OCI-LY1 (cell line): ENCODE data around the gene COX6B2.

Experiments
- H2AFZ ChIP-seq: fragments of 200-600 bp; sonication (generic), shearing (Covaris generic); 2 replicates; pipeline ENCODE4 v1.6.0; 2014; ENCODE audit warnings: antibody characterized with exemption, mild to moderate bottlenecking, low read length
- H3F3A ChIP-seq: fragments of 200-600 bp; sonication (generic), shearing (Covaris generic); 2 replicates; pipeline ENCODE4 v1.6.0; 2014; ENCODE audit warnings: mild to moderate bottlenecking, antibody characterized with exemption, low read length, moderate library complexity; ENCODE audit not compliant: insufficient read depth
- H3K27ac ChIP-seq: fragments of 200-600 bp; sonication (generic); 2 replicates; pipeline ENCODE4 v1.5.1; 2014; ENCODE audit warnings: low read length, mixed run types, mild to moderate bottlenecking, low read depth; ENCODE audit not compliant: poor library complexity, severe bottlenecking
- H3K27me3 ChIP-seq: fragments of 200-600 bp; sonication (generic); 2 replicates; pipeline ENCODE4 v1.6.0; 2014; ENCODE audit warnings: antibody characterized with exemption, mild to moderate bottlenecking, low read length, moderate library complexity; ENCODE audit not compliant: insufficient read depth
- H3K36me3 ChIP-seq: fragments of 200-600 bp; sonication (generic); 2 replicates; pipeline ENCODE4 v1.6.1; 2014; ENCODE audit warnings: mild to moderate bottlenecking, antibody characterized with exemption, low read length, moderate library complexity, mixed read lengths; ENCODE audit not compliant: insufficient read depth
- H3K4me1 ChIP-seq: fragments of 200-600 bp; sonication (generic); 2 replicates; pipeline ENCODE4 v1.5.1; 2014; ENCODE audit warnings: mild to moderate bottlenecking, low read length, moderate library complexity; ENCODE audit not compliant: insufficient read depth, severe bottlenecking
- H3K4me2 ChIP-seq: fragments of 200-600 bp; sonication (generic), shearing (Covaris generic); 2 replicates; pipeline ENCODE4 v1.6.1; 2014; ENCODE audit warnings: low read length
- H3K4me3 ChIP-seq: fragments of 200-600 bp; sonication (generic); 2 replicates; pipeline ENCODE4 v1.5.1; 2014; ENCODE audit warnings: low read length, low read depth, mild to moderate bottlenecking, mixed read lengths; ENCODE audit not compliant: poor library complexity, severe bottlenecking
- H3K79me2 ChIP-seq: fragments of 200-600 bp; shearing (Covaris generic); 2 replicates; pipeline ENCODE4 v1.6.1; 2016; ENCODE audit warnings: mixed run types, low read length, mixed read lengths; ENCODE audit not compliant: insufficient read depth
- H3K9ac ChIP-seq: fragments of 200-600 bp; sonication (generic), shearing (Covaris generic); 2 replicates; pipeline ENCODE4 v1.6.1; 2014; ENCODE audit warnings: mild to moderate bottlenecking, low read length, mixed read lengths
- H3K9me2 ChIP-seq: fragments of 200-600 bp; sonication (generic), shearing (Covaris generic); 2 replicates; pipeline ENCODE4 v1.6.1; 2014; ENCODE audit warnings: low read depth, mild to moderate bottlenecking, low read length, mixed read lengths
- H3K9me3 ChIP-seq: fragments of 200-600 bp; shearing (Covaris generic); 2 replicates; pipeline ENCODE4 v1.6.1; 2014; ENCODE audit warnings: low read length, mixed read lengths
- H4K20me1 ChIP-seq: fragments of 200-600 bp; sonication (generic), shearing (Covaris generic); 2 replicates; pipeline ENCODE4 v1.6.0; 2016; ENCODE audit warnings: mild to moderate bottlenecking, low read length; ENCODE audit not compliant: insufficient read depth
- EZH2 ChIP-seq: fragments of 200-600 bp; sonication (generic), shearing (Covaris generic); IDR thresholded peaks from 2 replicates; pipeline ENCODE4 v1.8.0; 2017; ENCODE audit warnings: borderline replicate concordance, mixed run types, mild to moderate bottlenecking, antibody characterized with exemption, low read length, moderate library complexity, mixed read lengths
- TF ChIP-seq, protein P1 (sequence below): fragments of 200-600 bp; sonication (generic), shearing (Covaris generic); IDR thresholded peaks from 2 replicates; pipeline ENCODE4 v1.5.1; 2017; ENCODE audit warnings: mild to moderate bottlenecking, antibody characterized with exemption, low read length, moderate library complexity, mixed read lengths

Gene COX6B2

DNA sequence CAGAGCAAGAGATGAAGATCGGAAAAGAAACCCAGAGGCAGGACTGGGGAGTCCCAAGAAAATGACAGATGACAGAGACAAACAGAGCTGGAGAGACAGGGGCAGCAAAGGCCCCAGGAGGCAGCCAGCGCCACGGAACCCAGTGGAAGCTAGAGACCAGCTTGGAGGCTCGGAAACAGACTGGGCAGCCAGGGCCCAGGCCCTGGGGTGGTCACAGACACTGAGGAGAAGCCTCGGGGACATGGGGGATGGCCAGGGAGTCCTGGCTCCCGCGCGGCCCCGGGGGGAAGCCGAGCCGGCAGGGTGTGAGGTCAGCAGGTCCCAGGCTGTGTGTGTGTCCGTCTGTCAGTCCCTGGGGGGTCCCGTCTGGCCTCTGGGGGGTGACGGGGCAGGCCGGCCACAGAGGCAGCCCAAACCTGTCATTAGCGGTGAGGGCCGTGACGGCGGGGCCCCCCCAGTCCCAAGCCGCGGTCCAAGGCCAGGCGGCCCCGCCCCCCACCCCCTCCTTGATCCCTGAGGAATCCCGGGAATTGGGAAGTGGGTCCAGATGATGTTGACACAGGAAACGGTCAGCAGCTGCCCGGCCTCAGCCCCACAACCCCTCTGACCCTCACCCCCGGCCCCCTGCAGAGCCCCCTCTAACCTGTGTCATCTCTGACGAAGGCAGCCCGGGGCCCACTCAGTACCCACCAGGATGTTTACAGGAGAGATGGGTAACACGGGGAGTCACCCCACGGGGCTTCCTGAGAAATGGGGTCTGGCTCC lies 19.7 kb upstream of the COX6B2 start:
- Histone ChIP-seq H3K27me3 (peaks cover 18% of the 10 kb centered on the region; the same call in 1 of the 2 replicates), H3K4me2 (no peak overlapping the region), H3K9me3 (no peaks in the 10 kb centered on the region)

DNA sequence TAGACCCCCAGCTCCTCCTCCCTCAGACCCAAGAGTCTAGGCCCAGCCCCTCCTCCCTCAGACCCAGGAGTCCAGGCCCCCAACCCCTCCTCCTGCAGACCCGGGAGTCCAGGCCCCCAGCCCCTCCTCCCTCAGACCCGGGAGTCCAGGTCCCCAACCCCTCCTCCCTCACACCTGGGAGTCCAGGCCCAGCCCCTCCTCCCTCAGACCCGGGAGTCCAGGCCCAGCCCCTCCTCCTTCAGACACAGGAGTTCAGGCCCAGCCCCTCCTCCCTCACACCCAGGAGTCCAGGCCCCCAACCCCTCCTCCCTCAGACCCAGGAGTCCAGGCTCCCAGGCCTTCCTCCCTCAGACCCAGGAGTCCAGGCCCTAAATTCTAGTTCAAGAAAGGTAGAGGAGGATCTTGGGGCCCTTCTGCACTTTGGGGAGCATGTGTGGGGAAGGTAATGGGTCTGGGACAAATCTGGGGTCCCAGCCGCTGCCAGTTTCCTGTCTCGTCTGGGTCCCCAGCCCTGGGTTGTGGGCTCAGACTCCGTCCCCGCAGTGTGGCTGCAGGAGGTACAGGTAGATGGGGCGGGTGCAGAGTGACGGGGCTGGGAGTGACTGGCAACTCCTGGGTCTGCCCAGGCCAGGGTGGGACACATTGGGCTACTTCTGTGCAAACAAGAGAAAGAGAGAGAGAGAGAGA lies 18.9 kb upstream of the COX6B2 start:
- Histone ChIP-seq H2AFZ (no peak overlapping the region), H3K27me3 (peaks cover 18% of the 10 kb centered on the region; the same call in 1 of the 2 replicates), H3K36me3 (no peaks in the 10 kb centered on the region), H3K4me1 (peaks cover 4% of the 10 kb centered on the region), H3K4me3 (no peak overlapping the region), H3K9ac (no peak overlapping the region), H3K4me2 (no peak overlapping the region), H3K9me3 (no peaks in the 10 kb centered on the region), H3F3A (no peaks in the 10 kb centered on the region), H3K79me2 (no peaks in the 10 kb centered on the region), H4K20me1 (no peaks in the 10 kb centered on the region), H3K27ac (no peak overlapping the region), H3K9me2 (no peaks in the 10 kb centered on the region)
- no peak for TF ChIP-seq EZH2
- TF ChIP-seq, protein P1, sequence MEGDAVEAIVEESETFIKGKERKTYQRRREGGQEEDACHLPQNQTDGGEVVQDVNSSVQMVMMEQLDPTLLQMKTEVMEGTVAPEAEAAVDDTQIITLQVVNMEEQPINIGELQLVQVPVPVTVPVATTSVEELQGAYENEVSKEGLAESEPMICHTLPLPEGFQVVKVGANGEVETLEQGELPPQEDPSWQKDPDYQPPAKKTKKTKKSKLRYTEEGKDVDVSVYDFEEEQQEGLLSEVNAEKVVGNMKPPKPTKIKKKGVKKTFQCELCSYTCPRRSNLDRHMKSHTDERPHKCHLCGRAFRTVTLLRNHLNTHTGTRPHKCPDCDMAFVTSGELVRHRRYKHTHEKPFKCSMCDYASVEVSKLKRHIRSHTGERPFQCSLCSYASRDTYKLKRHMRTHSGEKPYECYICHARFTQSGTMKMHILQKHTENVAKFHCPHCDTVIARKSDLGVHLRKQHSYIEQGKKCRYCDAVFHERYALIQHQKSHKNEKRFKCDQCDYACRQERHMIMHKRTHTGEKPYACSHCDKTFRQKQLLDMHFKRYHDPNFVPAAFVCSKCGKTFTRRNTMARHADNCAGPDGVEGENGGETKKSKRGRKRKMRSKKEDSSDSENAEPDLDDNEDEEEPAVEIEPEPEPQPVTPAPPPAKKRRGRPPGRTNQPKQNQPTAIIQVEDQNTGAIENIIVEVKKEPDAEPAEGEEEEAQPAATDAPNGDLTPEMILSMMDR = no peak

More for the DNA sequence above, 19.7 kb upstream of the COX6B2 start:
- TF ChIP-seq EZH2 = no peak
- TF ChIP-seq, protein P1 = no peak
- Histone ChIP-seq H3K36me3 (no peaks in the 10 kb centered on the region), H3K4me1 (peaks cover 4% of the 10 kb centered on the region), H3K4me3 (no peak overlapping the region), H3K79me2 (no peaks in the 10 kb centered on the region), H3K9ac (no peak overlapping the region), H2AFZ (no peak overlapping the region), H3K27ac (no peak overlapping the region), H3F3A (no peaks in the 10 kb centered on the region), H3K9me2 (no peaks in the 10 kb centered on the region), H4K20me1 (no peaks in the 10 kb centered on the region)

DNA sequence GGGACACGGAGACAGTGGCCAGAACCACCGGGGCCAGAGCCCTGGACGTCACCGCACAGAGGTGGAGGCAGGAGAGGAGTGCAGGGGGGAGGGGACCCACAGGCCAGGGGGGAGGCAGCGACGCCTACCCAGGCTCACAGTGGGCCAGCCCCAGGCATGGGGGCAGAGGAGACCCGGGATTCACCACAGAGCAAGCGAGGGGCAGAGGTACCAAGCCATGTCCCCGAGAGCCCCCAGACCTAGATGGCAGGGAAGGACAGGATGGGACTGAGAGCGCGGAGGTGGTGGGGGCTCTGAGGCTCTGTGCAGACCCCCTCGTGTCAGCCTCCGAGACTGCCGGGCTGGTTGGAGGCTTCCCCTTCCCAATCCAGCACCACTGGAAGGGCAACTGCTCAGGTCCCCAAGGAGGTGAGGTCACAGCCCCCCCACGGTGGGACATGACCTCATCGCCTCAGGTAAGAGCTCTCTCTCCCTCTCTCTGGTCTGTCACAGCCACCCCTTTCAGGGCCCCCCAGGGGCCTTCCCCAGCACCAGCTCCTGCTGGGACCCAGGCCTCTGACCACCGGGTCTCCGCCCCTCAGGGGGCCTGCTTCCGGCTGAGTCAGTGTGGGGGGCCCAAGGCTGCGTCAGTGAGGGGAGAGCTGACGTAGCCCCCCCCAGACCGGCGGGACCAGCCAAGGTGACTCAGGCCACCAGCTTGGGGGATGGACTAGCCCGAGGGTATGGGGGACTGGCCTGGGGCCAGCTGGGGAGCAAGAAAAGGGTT lies 18.0 kb upstream of the COX6B2 start:
- Histone ChIP-seq H3K4me2 (no peak overlapping the region), H3K9ac (no peak overlapping the region), H3K9me2 (no peaks in the 10 kb centered on the region), H3F3A (no peaks in the 10 kb centered on the region), H3K27ac (no peak overlapping the region), H3K9me3 (no peaks in the 10 kb centered on the region), H3K4me1 (peaks cover 4% of the 10 kb centered on the region), H3K79me2 (no peaks in the 10 kb centered on the region), H4K20me1 (no peaks in the 10 kb centered on the region), H3K36me3 (no peaks in the 10 kb centered on the region), H3K27me3 (peaks cover 18% of the 10 kb centered on the region; the same call in 1 of the 2 replicates), H2AFZ (no peak overlapping the region), H3K4me3 (no peak overlapping the region)
- TF ChIP-seq EZH2 = no peak
- TF ChIP-seq, protein P1 = no peak
